ENCODE measurements around the gene LMX1B.
"Not testable (repeated sequence)": the region's sequence is repeated elsewhere in the genome, so short reads cannot be mapped to it uniquely, and the experiment has no call there.

Gene LMX1B

GRCh38 chr9:126569036-126569435 lies 44.7 kb upstream of the LMX1B start:
- TF ChIP-seq OSR1 (CRISPR knock-in tag; IDR thresholded peaks at IDR 0.05) (no peak), PATZ1 (CRISPR knock-in tag; IDR thresholded peaks at IDR 0.05; ENCODE audit: borderline replicate concordance) (no peak), ISL1 (CRISPR knock-in tag; IDR thresholded peaks at IDR 0.05) (no peak), CREB5 (CRISPR knock-in tag; IDR thresholded peaks at IDR 0.05; ENCODE audit: low read depth) (no peak), ZNF8 (CRISPR knock-in tag; IDR thresholded peaks at IDR 0.05) (no peak), ZNF565 (CRISPR knock-in tag; conservative IDR thresholded peaks at IDR 0.05; ENCODE audit: low read depth) (no peak), POU6F1 (CRISPR knock-in tag; IDR thresholded peaks at IDR 0.05; ENCODE audit: borderline replicate concordance, low read depth) (no peak), ZNF70 (CRISPR knock-in tag; IDR thresholded peaks at IDR 0.05) (no peak), PPARA (CRISPR knock-in tag; IDR thresholded peaks at IDR 0.05; ENCODE audit: borderline replicate concordance) (no peak)
- ATAC-seq, result no peak

GRCh38 chr9:126578029-126578428 lies 35.7 kb upstream of the LMX1B start:
- ATAC-seq, result no peak
- TF ChIP-seq TOX (CRISPR knock-in tag; IDR thresholded peaks at IDR 0.05; ENCODE audit: borderline replicate concordance) (no peak), ESRRG (CRISPR knock-in tag; IDR thresholded peaks at IDR 0.05) (no peak), CREB5 (CRISPR knock-in tag; IDR thresholded peaks at IDR 0.05; ENCODE audit: low read depth) (no peak), ZNF565 (CRISPR knock-in tag; conservative IDR thresholded peaks at IDR 0.05; ENCODE audit: low read depth) (no peak), POU6F1 (CRISPR knock-in tag; IDR thresholded peaks at IDR 0.05; ENCODE audit: borderline replicate concordance, low read depth) (no peak), ZNF70 (CRISPR knock-in tag; IDR thresholded peaks at IDR 0.05) (no peak), CSRNP3 (CRISPR knock-in tag; IDR thresholded peaks at IDR 0.05) (no peak), ZC3H10 (CRISPR knock-in tag; IDR thresholded peaks at IDR 0.05) (no peak), CSDC2 (CRISPR knock-in tag; IDR thresholded peaks at IDR 0.05) (no peak), ZFP30 (CRISPR knock-in tag; IDR thresholded peaks at IDR 0.05) (no peak), SNAI2 (CRISPR knock-in tag; IDR thresholded peaks at IDR 0.05) (no peak), PATZ1 (CRISPR knock-in tag; IDR thresholded peaks at IDR 0.05; ENCODE audit: borderline replicate concordance) (no peak), BACH2 (CRISPR knock-in tag; IDR thresholded peaks at IDR 0.05; ENCODE audit: borderline replicate concordance) (no peak), ZNF8 (CRISPR knock-in tag; IDR thresholded peaks at IDR 0.05) (no peak), RARB (CRISPR knock-in tag; IDR thresholded peaks at IDR 0.05) (no peak), GLIS3 (CRISPR knock-in tag; IDR thresholded peaks at IDR 0.05) (no peak), PPARA (CRISPR knock-in tag; IDR thresholded peaks at IDR 0.05; ENCODE audit: borderline replicate concordance) (no peak), TSHZ2 (CRISPR knock-in tag; IDR thresholded peaks at IDR 0.05) (no peak), TCF4 (CRISPR knock-in tag; IDR thresholded peaks at IDR 0.05; ENCODE audit: borderline replicate concordance) (no peak), ARNTL (CRISPR knock-in tag; IDR thresholded peaks at IDR 0.05; ENCODE audit: borderline replicate concordance, low read depth) (no peak)

GRCh38 chr9:126580319-126580718 lies 33.4 kb upstream of the LMX1B start:
- not testable (repeated sequence) for ATAC-seq

Data from SK-N-SH treated with all-trans-retinoic acid at 6 μM for 48 hours (cell line).